22Rv1 (cell line): ENCODE results near the gene CCDC124.

Experiments used
- CTCF ChIP-seq: fragments of 450-650 bp; IDR thresholded peaks from 2 replicates; pipeline ENCODE4 v1.5.1; 2017; ENCODE audit warnings: mild to moderate bottlenecking
- ZFX ChIP-seq: fragments of 450-650 bp; IDR thresholded peaks from 2 replicates; pipeline ENCODE4 v1.6.1; 2017; ENCODE audit warnings: antibody characterized with exemption, borderline replicate concordance

DNA sequence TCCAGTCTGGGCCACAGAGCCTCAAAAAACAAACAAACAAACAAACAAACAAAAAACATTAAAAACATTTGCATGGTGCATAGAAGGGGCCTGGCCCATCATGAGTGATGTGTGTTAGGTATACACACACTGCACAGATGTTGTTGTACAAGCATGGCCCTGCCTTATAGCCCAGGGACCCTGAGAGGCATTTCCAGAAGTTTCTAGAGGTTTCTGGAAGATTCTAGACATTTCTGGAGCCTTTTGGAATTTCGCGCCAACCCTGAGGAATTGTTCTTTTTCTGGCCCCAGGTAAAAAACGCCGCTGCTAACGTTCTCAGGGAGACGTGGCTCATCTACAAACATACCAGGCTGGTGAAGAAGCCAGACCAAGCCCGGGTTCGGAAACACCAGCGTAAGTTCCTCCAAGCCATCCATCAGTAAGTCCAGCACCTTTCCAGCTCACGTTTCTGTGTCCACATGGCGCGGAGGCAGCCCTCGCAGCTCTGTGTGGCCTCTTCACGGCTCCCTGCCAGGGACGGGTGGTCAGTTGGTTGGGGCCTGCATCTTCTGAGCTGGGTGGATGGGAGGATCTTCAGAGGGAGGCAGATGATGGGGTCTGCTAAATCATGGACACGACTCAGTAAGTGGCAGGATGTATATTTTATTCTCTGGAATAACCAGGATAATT is 56.7 kb downstream of the CCDC124 start:
- no peak for TF ChIP-seq CTCF
- TF ChIP-seq ZFX, result no peak
